Left lobe of liver (tissue), 2 donors: ENCODE data around the gene USP6. TPM values are rescaled to one million over a fixed set of nuclear protein-coding genes. Genes with fewer than 3 reads are reported as not detected.
"Not testable (repeated sequence)": the region's sequence is repeated elsewhere in the genome, so short reads cannot be mapped to it uniquely, and the experiment has no call there.

Experiments used
- ATAC-seq: fragments of 200-7000 bp; cut with Tn5 transposase; one replicate; pipeline ENCODE4 v1.9.1; 2020; ENCODE audit warnings: mild to moderate bottlenecking, moderate library complexity
- DNase-seq: peaks from one replicate; pipeline ENCODE4 v3.0.0-alpha.2; 2020; ENCODE audit warnings: low spot score
- total RNA-seq: library from RNA; stranded (reverse); gene quantifications from one replicate; pipeline ENCODE4 v1.2.1, GENCODE V29; 2021
- donor health status: DM: no; HTN: no; CAD: no; lungs with moderate emphysema.
- donor health status: DM: no; HTN: yes; CAD: no.

Gene USP6
- total RNA-seq, 1 donor from 2014 or later = 0.08 TPM

- ATAC-seq, DNase-seq: not testable (repeated sequence)
Measured at GRCh38 chr17:5134571-5134970, 18.7 kb downstream of the USP6 start.

DNA sequence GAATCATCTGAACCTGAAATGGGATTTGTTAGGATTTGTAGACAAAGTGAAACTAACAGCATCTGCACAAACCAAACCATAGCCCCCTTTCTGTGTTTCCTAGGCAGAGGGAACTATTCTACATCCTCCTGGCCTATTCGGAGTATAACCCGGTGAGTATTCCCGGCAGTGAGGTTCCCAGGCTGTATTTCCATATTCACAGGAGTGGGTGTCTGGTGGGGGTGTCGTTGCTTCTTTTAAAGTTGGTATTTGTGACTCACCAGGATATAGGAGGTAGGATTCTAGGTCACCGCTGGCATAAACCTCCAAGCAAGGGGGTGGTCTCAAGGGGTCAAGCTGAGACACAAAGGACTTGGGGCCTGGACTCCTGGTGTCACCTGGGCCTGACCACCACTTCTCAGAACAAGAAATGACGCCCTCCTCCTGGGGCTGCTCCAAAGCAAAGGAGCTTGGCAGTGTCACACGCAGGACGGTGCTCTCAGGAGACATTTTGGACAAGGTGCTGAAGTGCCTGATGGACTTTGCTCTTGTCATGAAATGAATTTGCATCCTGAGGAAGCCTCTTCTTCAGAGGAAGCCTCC lies 19.4 kb downstream of the USP6 start:
- not testable (repeated sequence) for ATAC-seq, DNase-seq

DNA sequence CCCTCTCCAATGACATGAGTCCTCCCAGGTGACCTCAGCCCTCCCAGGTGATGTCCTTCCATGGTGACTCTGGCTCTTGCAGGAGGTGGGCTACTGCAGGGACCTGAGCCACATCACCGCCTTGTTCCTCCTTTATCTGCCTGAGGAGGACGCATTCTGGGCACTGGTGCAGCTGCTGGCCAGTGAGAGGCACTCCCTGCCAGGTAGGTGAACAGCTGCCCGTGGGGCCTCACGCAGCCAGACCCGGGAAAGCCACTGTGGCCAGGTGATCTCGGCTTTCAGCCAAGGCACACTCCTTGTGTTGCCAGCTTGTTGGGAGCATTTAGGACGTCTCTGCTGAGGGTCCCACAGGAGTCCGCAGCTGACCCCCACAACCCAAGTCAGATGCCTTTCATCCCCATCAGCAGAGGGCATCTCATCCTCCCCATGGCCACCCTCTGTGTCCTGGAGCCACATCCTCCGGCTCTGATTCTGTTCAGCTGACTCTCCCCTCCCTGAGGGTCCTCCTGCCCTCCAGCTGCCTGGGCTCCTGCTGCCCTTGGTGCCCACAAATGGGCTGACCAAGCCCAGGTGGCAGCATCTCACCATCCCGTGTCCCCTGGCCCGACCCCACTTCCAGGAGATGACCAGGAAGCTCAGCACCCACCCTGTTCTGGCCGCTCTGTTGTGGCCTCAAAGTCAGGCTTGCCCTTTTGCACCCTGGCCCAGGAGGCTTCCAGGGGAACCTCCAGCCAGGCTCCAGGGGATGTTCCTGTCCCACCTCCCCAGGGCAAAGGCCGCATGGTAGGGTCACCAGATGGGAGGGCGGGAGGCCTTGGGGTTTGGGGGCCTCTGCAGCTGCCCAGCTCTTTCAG lies 20.1 kb downstream of the USP6 start:
- no peak for DNase-seq
- ATAC-seq = no peak

DNA sequence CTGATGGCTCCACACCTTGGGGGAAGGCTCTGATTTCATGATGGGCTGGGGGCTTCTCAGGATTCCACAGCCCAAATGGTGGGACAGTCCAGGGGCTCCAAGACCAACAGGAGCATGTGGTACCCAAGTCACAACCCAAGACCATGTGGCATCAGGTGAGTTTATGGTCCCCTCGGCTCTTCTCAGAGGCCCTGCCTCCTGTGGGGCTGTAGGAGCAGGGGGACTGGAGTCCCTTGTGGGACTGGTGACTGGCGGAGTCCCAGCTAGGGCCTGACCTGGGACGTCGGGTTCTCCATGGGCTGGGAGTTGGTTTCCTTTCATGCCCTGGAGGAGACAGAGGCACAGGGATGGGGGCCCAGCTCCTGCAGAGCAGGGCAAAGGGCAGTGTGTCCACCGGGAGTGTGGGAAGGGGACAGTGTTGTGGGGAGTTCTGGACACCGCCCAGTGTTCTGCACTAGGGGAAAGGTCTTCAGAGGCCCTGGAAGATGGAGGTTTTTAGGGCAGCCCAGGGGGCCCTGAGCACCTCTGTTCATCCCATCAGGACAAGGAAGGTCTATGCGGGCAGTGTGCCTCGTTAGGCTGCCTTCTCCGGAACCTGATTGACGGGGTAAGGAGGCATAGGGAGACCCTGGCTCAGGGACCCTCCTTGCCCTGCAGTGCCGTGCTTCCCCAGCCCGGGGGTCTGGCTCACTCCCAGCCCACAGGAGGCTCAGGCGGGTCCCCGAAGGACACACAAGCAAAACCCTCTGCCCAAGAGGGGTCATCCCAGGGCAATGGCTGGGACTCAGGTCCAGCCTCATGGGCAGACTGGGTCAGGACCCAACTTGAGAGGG lies 21.0 kb downstream of the USP6 start:
- not testable (repeated sequence) for ATAC-seq, DNase-seq

- DNase-seq, ATAC-seq: not testable (repeated sequence)
Measured at GRCh38 chr17:5137511-5138197, 21.8 kb downstream of the USP6 start.

DNA sequence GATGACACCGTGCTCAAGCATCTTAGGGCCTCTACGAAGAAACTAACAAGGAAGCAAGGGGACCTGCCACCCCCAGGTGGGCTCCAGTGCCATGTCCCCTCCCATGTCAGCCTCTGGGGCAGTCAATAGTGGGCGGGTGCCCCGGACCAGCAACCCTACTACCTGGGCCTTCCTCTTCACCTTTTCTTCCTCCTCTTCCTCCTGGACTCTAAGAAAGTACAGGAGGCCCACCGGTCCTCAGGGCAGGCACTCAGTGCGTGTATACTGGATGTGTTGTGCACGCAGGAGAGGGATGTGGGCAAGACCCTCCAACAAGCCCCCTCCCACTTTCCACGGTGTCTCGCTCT lies 22.3 kb downstream of the USP6 start:
- ATAC-seq, DNase-seq: not testable (repeated sequence)

DNA sequence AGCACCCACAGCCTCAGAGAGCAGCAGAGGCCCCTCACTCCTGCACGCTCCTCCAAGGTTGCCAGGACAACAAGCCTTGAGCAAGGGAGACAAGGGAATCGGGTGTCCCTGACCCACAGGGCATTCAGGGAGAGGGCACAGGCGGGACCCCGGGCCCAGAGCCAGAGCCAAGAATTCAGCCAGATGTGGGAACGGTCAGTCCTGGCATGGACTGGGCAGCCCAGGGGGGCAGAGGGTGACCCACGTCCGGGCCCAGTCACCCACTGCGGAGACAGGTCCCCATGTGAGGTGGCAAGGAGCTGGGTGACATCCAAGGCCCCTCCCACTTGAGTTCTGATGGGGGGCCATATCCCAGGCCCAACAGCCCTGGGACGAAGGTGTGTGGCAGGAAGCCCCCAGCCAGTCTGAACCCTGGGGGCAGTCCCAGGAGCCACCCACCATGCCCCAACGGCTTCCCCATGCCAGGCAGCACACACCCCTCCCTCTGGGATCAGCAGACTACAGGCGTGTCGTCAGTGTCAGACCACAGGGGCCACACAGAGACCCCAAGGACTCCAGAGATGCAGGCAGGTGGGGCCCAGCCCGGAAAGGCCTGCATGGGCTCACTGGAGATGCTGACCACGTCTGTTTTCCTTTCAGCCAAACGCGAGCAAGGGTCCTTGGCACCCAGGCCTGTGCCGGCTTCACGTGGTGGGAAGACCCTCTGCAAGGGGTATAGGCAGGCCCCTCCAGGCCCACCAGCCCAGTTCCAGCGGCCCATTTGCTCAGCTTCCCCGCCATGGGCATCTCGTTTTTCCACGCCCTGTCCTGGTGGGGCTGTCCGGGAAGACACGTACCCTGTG lies 23.0 kb downstream of the USP6 start:
- no peak for ATAC-seq
- DNase-seq = no peak

GRCh38 chr17:5139458-5139732 lies 23.6 kb downstream of the USP6 start:
- ATAC-seq = no peak
- no peak for DNase-seq

GRCh38 chr17:5142877-5143276 lies 27.0 kb downstream of the USP6 start:
- DNase-seq, ATAC-seq: not testable (repeated sequence)

GRCh38 chr17:5146122-5146521 lies 30.3 kb downstream of the USP6 start:
- not testable (repeated sequence) for DNase-seq, ATAC-seq

DNA sequence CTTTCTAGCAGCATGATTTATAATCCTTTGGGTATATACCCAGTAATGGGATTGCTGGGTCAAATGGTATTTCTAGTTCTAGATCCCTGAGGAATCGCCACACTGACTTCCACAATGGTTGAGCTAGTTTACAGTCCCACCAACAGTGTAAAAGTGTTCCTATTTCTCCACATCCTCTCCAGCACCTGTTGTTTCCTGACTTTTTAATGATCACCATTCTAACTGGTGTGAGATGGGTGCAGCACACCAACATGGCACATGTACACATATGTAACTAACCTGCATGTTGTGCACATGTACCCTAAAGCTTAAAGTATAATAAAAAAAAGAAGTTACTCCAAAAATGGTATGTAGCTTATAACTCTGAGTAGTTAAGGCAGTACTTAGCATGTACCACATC lies 44.9 kb downstream of the USP6 start:
- DNase-seq, ATAC-seq: not testable (repeated sequence)

- not testable (repeated sequence) for ATAC-seq, DNase-seq
Measured at GRCh38 chr17:5161793-5162192, 46.0 kb downstream of the USP6 start.

- ATAC-seq (no peak), DNase-seq (no peak)
Measured at GRCh38 chr17:5164436-5164835, 48.6 kb downstream of the USP6 start.

GRCh38 chr17:5165791-5166564 lies 50.1 kb downstream of the USP6 start:
- DNase-seq, ATAC-seq: not testable (repeated sequence)

DNA sequence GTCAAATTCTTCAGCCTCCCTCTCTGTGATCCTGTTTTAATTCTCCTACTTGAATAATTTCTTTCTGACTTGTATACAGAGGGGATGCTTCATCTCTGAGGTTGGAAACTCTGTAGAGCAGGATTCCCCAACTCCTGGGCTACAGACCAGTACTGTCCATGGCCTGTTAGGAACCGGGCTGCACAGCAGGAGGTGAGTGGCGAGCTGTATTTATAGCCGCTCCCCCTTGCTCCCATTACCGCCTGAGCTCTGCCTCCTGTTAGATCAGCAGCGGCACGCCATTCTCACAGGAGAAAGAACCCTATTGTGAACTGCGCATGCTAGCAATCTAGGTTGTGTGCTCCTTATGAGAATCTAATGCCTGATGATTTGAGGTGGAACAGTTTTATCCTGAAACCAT lies 59.2 kb downstream of the USP6 start:
- ATAC-seq, DNase-seq: not testable (repeated sequence)

DNA sequence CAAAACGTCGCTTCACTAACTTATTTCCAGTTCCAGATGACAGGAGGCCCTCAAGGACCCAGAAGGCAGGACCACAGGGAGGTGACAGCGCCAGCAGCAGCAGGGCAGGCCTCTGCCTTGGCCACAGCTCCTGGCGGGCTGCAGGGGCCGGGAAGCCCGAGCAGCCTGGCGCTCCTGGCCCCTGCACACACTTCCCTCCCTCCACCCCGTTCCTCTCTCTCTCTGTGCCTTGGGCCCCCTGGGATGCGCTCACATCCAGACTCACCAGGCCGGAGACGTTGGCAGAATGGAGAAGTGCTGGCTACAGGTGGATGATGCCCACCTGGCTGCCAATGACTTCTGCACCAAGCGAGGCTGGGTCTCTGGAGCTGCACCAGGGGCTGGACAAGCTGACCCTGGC lies 63.2 kb downstream of the USP6 start:
- no peak for ATAC-seq
- DNase-seq = no peak

GRCh38 chr17:5181509-5182305 lies 65.9 kb downstream of the USP6 start:
- ATAC-seq = no peak
- DNase-seq = no peak

DNA sequence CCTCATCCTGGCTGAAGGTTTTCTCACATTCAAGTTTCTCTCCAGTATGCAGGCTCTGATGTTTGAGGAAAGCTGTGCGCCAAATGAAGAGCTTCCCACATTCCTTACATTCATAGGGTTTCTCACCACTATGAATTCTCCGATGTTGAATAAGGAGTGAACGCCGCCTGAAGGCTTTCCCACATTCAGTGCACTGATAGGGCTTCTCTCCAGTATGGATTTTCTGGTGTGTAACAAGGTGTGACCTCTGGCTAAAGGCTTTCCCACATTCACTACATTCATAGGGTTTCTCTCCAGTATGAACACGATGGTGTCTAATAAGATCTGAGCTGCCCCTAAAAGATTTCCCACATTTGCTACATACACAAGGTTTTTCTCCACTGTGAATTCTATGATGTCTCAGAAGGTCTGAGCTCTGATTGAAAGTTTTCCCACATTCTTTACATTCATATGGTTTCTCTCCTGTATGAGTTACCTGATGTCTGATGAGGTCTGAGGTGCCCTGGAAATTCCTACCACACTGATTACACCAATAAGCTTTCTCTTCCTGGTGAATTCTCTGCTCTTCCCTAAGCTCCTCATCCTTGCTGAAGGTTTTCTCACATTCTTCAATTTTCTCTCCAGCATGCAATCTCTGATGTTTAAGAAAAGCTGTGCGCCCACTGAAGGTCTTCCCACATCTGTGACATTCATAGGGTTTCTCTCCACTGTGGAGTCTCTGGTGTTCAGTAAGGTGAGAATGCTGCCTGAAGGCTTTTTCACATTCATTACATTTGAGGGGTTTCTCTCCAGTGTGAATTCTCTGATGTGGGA lies 67.0 kb downstream of the USP6 start:
- no peak for DNase-seq
- ATAC-seq = no peak
